Panc1 (cell line): ENCODE data around the gene CNTN5. TPM values are rescaled to one million over a fixed set of nuclear protein-coding genes. Genes with fewer than 3 reads are reported as not detected.
"Not testable (repeated sequence)": the region's sequence is repeated elsewhere in the genome, so short reads cannot be mapped to it uniquely, and the experiment has no call there.

ENCODE experiments used
- ATAC-seq: fragments of 200-7000 bp; cut with Tn5 transposase; 2 replicates; pipeline ENCODE4 v1.9.1; 2020; ENCODE audit warnings: mild to moderate bottlenecking, moderate library complexity
- BruUV-seq: library from RNA; stranded (reverse); fragments of 400-500 nt; replicated peaks from 2 replicates; lab custom pipeline; 2021; lab: Mats Ljungman, UMichigan
- CTCF ChIA-PET: fragments of 300-600 bp; sonication (Branson Sonifier 250); formaldehyde crosslinking; loops from one replicate; lab custom pipeline; 2022; ENCODE audit warnings: antibody characterized with exemption; lab: Charles Lee
- POLR2A ChIA-PET: fragments of 300-600 bp; sonication (Branson Sonifier 250); formaldehyde crosslinking; loops from one replicate; lab custom pipeline; 2022; ENCODE audit warnings: antibody characterized with exemption; lab: Charles Lee
- DNase-seq: peaks from one replicate; pipeline ENCODE4 v3.0.0-alpha.2; 2010; ENCODE audit warnings: low read depth, low spot score
- H3K27ac ChIP-seq: 2 replicates; pipeline ENCODE4 v1.5.1; 2011; ENCODE audit warnings: mild to moderate bottlenecking, low read length, inconsistent platforms
- H3K27me3 ChIP-seq: fragments of 200-500 bp; sonication (Bioruptor generic); 2 replicates; pipeline ENCODE4 v1.6.0; 2014; ENCODE audit warnings: low read length, inconsistent platforms; ENCODE audit not compliant: control insufficient read depth, insufficient read depth
- H3K36me3 ChIP-seq: fragments of 200-500 bp; sonication (Bioruptor generic); 2 replicates; pipeline ENCODE4 v1.5.1; 2014; ENCODE audit warnings: inconsistent platforms, mild to moderate bottlenecking, low read length, moderate library complexity; ENCODE audit not compliant: control insufficient read depth, insufficient read depth
- H3K4me1 ChIP-seq: 2 replicates; pipeline ENCODE4 v1.5.1; 2011; ENCODE audit warnings: inconsistent platforms, mild to moderate bottlenecking, low read length, moderate library complexity; ENCODE audit not compliant: control insufficient read depth, insufficient read depth
- H3K4me3 ChIP-seq, 2 experiments: 2 replicates each; pipeline ENCODE4 v1.5.1; 2011 to 2012; ENCODE audit warnings: low read depth in 2 of 2, low read length in 2 of 2, mild to moderate bottlenecking in 2 of 2, inconsistent platforms in 1 of 2, moderate library complexity in 1 of 2
- H3K9me3 ChIP-seq: fragments of 200-500 bp; sonication (Bioruptor generic); 2 replicates; pipeline ENCODE4 v1.5.1; 2014; ENCODE audit warnings: low read depth, mild to moderate bottlenecking, inconsistent platforms, low read length, moderate library complexity; ENCODE audit not compliant: control insufficient read depth, insufficient read depth
- CTCF ChIP-seq: fragments of 450-650 bp; IDR thresholded peaks from 2 replicates; pipeline ENCODE4 v1.5.1; 2017; ENCODE audit warnings: mild to moderate bottlenecking
- POLR2AphosphoS5 ChIP-seq: IDR thresholded peaks from 2 replicates; pipeline ENCODE4 v1.6.1; 2012; ENCODE audit warnings: mild to moderate bottlenecking, low read depth, low read length, moderate library complexity
- REST ChIP-seq, 2 experiments: IDR thresholded peaks; 2 replicates each; pipeline ENCODE4 v1.6.1; 2011 to 2012; ENCODE audit warnings: low read depth in 2 of 2, control low read depth in 1 of 2, low read length in 1 of 2, mild to moderate bottlenecking in 1 of 2, moderate library complexity in 1 of 2; ENCODE audit not compliant: insufficient read depth in 1 of 2
- SIN3A ChIP-seq: IDR thresholded peaks from 2 replicates; pipeline ENCODE4 v1.6.1; 2012; ENCODE audit warnings: low read depth, mild to moderate bottlenecking, low read length, moderate library complexity, borderline replicate concordance; ENCODE audit not compliant: insufficient read depth
- TCF7L2 ChIP-seq: IDR thresholded peaks from 2 replicates; pipeline ENCODE4 v1.6.1; 2011; ENCODE audit warnings: mild to moderate bottlenecking, low read depth, low read length, inconsistent platforms
- in situ Hi-C: cut with HindIII; loops from 2 replicates; pipeline ENCODE4 v1.10.0; 2016; ENCODE audit warnings: low sequenced_read_pairs, low pct_unique_long_range_greater_than_20kb
- intact Hi-C: fragments of 100-400 bp; cut with micrococcal nuclease; formaldehyde crosslinking; loops from one replicate; pipeline ENCODE4 v1.10.0; 2022; ENCODE audit not compliant: unreplicated experiment
- total RNA-seq: library from RNA; stranded (reverse); gene quantifications from one replicate; pipeline ENCODE4 v1.2.1, GENCODE V29; 2021; ENCODE audit not compliant: unreplicated experiment

Gene CNTN5
- total RNA-seq, 1 experiment from 2014 or later = not detected

- ATAC-seq (no peak), DNase-seq (no peak)
- POLR2A ChIA-PET = no interaction called here
- Histone ChIP-seq H3K36me3 (no peaks in the 10 kb centered on the region), H3K4me1 (no peaks in the 10 kb centered on the region), H3K9me3 (no peaks in the 10 kb centered on the region), H3K27ac (no peak overlapping the region), H3K4me3 (no peak overlapping the region), H3K27me3 (no peaks in the 10 kb centered on the region)
- intact Hi-C loops (no loop called here), in situ Hi-C loops (no loop called here)
- no TSS peak for BruUV-seq
- TF ChIP-seq SIN3A = no peak
- TF ChIP-seq POLR2AphosphoS5 = no peak
- no peak for TF ChIP-seq TCF7L2
- no peak for TF ChIP-seq CTCF
- no peak for TF ChIP-seq REST (IDR thresholded peaks at IDR 0.05; ENCODE audit: insufficient read depth in 1 of 2, low read depth in 2 of 2, low read length in 1 of 2)
- CTCF ChIA-PET = no interaction called here
These were observed 260.6 kb downstream of the CNTN5 start for GRCh38 chr11:99281331-99281730.

GRCh38 chr11:99297925-99298324 is 277.2 kb downstream of the CNTN5 start:
- POLR2A ChIA-PET, intact Hi-C loops, CTCF ChIA-PET, H3K9me3 ChIP-seq, H3K27ac ChIP-seq, H3K4me3 ChIP-seq, H3K4me1 ChIP-seq, in situ Hi-C loops, H3K27me3 ChIP-seq, H3K36me3 ChIP-seq, DNase-seq, ATAC-seq, BruUV-seq: not testable (repeated sequence)

DNA sequence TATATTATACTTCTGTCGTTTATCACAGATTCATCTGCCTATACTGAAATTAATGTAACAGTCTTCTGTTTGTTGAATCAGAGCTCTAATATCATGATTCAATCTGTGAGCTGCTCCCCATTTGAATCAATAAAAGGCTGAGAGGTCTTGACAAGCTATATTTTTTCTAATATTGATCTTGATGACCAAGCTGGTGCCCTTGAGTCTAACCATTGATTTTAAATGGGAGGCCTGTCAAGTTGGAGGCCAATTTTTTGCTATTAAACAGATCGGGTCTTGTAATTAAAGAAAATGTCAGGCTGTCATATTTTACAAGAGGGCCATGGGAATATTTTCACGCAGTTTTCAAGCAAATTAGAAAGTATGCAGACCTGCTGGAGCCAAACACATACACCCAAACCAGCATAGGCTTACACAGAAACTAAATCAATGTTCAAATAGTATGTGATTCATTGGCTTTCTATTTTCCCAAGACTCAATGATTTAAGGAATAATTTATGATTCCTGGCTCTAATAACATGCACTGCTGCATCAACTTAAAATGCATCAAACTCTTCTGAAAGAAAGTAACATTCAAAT is 286.9 kb downstream of the CNTN5 start:
- no peaks in the 10 kb centered on the region; the same call in 1 of the 2 replicates for H3K9me3 ChIP-seq
- no peaks in the 10 kb centered on the region for H3K27me3 ChIP-seq
- H3K4me3 ChIP-seq = no peak overlapping the region
- CTCF ChIA-PET = no interaction called here
- in situ Hi-C loops = no loop called here
- ATAC-seq = no peak
- intact Hi-C loops = no loop called here
- DNase-seq = no peak
- H3K36me3 ChIP-seq = no peaks in the 10 kb centered on the region
- POLR2A ChIA-PET = no interaction called here
- TF ChIP-seq POLR2AphosphoS5 (no peak), TCF7L2 (no peak), CTCF (no peak), SIN3A (no peak), REST (IDR thresholded peaks at IDR 0.05; ENCODE audit: insufficient read depth in 1 of 2, low read depth in 2 of 2, low read length in 1 of 2) (no peak)
- H3K27ac ChIP-seq = no peak overlapping the region
- BruUV-seq = no TSS peak
- H3K4me1 ChIP-seq = no peaks in the 10 kb centered on the region
